Stimulated activated CD8-positive, alpha-beta memory T cell treated with anti-CD3 and anti-CD28 coated beads, Interleukin-7, amount 100 ng/mL, for 48 hours (primary cell): ENCODE results near the gene HMOX1.
A peak's percentile ranks its signal among the peaks of the same experiment; 100 is the strongest.

ENCODE experiments used
- DNase-seq, 2 donors: peaks; one replicate each; pipeline ENCODE4 v3.0.0-alpha.2; 2020; ENCODE audit warnings: low read depth in 1 of 2; ENCODE audit errors: extremely low read depth in 1 of 2

Gene HMOX1

DNA sequence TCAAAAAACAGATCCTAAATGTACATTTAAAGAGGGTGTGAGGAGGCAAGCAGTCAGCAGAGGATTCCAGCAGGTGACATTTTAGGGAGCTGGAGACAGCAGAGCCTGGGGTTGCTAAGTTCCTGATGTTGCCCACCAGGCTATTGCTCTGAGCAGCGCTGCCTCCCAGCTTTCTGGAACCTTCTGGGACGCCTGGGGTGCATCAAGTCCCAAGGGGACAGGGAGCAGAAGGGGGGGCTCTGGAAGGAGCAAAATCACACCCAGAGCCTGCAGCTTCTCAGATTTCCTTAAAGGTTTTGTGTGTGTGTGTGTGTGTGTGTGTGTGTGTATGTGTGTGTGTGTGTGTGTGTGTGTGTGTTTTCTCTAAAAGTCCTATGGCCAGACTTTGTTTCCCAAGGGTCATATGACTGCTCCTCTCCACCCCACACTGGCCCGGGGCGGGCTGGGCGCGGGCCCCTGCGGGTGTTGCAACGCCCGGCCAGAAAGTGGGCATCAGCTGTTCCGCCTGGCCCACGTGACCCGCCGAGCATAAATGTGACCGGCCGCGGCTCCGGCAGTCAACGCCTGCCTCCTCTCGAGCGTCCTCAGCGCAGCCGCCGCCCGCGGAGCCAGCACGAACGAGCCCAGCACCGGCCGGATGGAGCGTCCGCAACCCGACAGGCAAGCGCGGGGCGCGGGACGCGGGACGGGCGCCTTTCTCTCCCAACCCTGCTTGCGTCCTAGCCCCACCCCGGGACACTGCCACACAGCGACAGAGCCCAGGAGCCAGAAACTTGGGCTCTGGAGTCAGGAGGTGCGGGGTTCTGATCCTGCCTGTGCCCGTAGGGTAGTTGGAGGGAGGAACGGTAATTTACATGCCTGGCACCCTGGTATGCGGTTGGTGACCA lies at the start of gene HMOX1:
HMOX1 (plus strand) TSS at position 560 of the 887 bp plus-strand sequence; CDS start at position 638, 78 bp downstream.
- no peak for DNase-seq

DNA sequence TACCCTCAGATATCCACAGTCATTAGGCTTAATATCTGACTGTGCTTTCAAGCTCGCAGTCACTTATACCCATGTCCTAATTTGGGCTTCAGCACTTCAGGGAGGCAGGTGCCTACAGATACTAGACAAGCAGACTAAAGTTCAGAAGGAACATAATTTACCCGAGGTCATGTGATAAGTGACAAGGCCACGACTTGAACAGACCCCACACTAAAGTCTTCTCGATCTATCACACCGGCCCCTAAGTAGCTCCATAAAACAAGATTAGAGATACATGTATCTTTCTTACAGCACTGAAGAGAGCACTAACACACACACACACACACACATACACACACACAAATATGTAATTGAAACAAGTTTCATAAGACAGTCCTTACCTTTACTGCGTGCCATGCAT lies 48.6 kb upstream of the HMOX1 start:
- DNase-seq, result no peak

GRCh38 chr22:35333220-35333619 lies 47.7 kb upstream of the HMOX1 start:
- DNase-seq, result no peak

DNA sequence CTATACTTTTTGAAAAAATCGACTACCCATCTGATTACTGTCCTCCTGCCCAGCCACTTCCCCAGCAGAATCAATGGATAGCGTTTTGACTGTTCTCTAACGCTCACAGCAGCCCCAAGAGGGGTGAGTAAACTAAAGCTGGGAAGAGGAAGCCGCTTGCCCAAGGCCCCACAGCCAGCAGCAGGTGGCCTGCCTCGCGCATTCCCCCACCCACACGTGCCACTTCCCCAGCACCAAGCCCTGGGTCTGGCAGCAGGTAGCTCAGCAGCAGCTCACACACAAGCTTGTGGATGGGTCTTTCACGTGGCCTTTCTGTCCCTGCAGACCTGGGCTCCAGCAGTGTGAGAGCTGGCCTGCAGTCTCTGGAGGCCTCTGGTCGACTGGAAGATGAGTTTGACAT lies 46.9 kb upstream of the HMOX1 start:
- DNase-seq, result peak in 1 of 2 donors; percentile 32

DNA sequence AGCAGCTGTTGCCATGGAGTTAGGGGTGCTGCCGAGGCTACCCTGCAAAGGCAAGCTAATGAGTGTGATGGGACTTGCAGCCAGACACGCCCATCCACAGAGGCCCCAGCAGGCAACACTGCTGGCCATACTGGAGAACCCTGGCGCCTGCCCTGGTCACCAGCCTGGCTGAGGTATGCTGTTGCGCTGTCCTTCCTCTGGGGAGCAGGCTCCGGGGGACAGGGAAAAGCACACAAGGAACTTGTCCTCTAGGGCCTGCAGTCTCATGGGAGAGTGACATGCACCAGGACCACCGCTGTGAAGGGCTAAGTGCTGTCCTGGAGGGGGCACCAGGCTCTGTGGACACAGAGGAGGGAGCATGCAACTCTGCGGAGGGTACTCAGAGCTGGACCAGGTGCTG lies 45.4 kb upstream of the HMOX1 start:
- DNase-seq, result no peak

GRCh38 chr22:35335936-35336781 lies 44.7 kb upstream of the HMOX1 start:
- no peak for DNase-seq

DNA sequence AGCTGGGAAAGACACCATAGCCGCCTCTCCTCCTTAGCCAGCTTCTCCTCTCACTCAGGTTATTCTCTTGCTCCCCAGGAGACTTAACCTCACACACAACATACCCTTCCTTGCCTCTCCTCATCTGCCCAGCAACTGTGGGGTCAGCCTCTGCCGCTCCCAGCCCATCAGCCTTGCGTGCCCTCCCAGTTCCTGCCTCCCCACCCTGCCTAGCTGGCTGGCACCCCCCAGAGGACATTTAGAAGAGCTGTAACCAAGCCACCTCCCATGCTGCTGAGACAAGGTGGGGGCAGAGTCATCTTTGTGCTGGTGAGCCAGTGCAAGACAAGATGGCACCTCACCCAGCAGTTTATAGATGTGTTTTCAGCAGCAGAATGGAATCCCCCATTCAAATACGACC lies 43.0 kb upstream of the HMOX1 start:
- no peak for DNase-seq

GRCh38 chr22:35341090-35341874 lies 39.6 kb upstream of the HMOX1 start:
- no peak for DNase-seq

- no peak for DNase-seq
These were observed 38.5 kb upstream of the HMOX1 start for GRCh38 chr22:35342390-35342789.

DNA sequence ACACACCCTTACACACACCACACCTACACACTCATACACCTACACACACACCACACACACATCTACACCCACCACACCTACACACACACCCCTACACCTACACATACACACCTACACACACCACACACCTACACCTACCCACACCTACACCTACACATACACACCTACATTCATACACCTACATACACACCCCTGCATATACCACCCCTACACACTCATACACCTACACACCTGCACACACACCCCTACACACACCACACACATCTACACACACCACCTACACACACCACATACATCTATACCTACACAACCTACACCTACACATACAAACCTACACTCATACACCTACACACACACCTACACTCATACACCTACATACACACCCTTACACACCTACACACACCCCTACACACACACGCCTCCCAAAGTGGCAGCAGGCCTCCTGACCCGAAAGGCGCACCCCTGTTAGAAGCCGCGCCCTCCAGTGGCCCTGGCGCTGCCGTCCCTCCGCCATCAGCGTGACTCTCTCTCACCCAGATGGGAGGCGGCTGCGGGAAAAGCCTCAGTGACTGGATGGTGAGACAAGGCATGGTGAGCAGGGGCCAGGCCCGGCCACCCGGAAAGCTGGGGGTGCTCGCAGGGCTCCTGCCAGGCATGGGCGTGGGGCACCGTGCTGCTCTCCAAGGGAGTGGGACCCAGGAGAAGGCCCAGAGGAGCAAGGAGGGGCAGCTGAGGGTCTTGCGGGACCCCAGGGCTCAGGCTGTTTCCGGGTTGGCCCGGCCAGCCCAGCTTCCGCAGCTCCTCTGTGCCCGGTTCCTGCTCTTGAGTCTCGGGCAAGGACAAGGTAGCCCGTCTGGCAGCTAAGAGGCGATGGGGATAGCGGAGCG lies 37.0 kb upstream of the HMOX1 start:
- no peak for DNase-seq

- no peak for DNase-seq
These were observed 35.8 kb upstream of the HMOX1 start for GRCh38 chr22:35344956-35345690.

DNA sequence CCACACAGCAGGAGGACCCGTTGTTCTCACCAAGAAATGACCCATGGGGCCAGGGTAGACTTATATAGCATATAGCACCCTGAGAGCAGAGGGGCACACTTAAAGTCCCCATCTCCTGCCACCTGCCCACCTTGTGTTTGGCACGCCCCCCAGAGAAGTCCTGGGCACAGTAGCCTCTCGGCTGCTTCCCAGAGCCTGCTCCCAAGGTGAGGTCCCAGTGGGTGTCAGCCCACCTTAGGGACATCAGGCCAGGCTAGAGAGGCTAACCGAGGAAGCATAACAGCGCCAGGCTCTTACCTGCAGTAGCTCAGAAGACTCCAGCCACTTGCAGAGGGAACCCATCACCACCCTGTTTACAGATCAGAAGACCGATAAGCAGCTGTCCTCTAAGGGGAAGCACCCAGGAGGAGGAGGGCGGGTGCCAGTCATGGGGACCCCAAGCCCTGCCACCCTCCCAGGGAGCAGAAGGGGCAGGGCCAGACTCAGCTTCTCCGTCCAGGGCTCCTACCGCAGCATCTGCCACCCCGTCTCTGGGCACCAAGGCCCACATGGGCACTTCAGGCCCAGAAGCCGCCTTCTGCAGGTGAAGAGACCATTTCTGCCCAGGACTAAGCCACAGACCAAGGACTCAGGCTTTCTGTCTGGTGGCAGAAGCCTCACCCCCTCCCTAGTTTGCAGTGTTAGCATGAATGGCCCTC lies 34.9 kb upstream of the HMOX1 start:
- DNase-seq, result no peak

GRCh38 chr22:35346596-35347220 lies 34.2 kb upstream of the HMOX1 start:
- no peak for DNase-seq

- DNase-seq, result no peak
These were observed 33.4 kb upstream of the HMOX1 start for GRCh38 chr22:35347462-35347861.

GRCh38 chr22:35348026-35348590 lies 32.8 kb upstream of the HMOX1 start:
- DNase-seq, result no peak

DNA sequence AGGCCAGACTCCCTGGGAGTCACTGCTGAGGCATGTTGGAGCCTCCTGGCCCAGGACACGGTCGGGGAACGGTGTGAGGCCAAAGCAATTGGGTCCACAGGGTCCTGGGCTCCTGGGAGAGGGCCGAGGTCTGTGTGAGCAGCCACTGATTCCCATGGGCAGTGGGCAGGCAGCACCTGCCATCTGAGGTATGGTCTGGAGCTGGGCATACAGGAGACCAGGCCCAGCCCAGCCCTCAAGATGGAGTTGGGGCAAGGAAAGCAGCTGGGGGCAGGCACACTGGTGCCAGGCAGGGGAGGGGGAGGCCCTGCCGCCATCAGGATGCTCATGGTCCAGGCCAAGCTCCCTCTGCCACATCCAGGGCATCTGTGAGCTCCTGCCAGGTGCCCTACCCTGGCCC lies 32.2 kb upstream of the HMOX1 start:
- DNase-seq, result no peak

GRCh38 chr22:35349368-35349703 lies 31.6 kb upstream of the HMOX1 start:
- DNase-seq, result no peak
